MM.1S (cell line): ENCODE results near the gene SMURF1.

ENCODE experiments used
- EZH2 ChIP-seq: fragments of 300-600 bp; sonication (generic); optimal IDR thresholded peaks from 2 replicates; pipeline ENCODE3; 2017; ENCODE audit warnings: low read depth, mild to moderate bottlenecking, antibody characterized with exemption, low read length, mixed read lengths
- EZH2phosphoT487 ChIP-seq: fragments of 300-600 bp; sonication (generic); IDR thresholded peaks from 2 replicates; pipeline ENCODE4 v1.6.1; 2018; ENCODE audit warnings: antibody characterized with exemption, low read length
- TF ChIP-seq, protein P1 (sequence below): fragments of 300-600 bp; sonication (generic); IDR thresholded peaks from 2 replicates; pipeline ENCODE4 v1.5.1; 2016; ENCODE audit warnings: antibody characterized with exemption, low read length, mixed read lengths

GRCh38 chr7:99008181-99008631 lies 135.7 kb downstream of the SMURF1 start:
- TF ChIP-seq, protein P1, sequence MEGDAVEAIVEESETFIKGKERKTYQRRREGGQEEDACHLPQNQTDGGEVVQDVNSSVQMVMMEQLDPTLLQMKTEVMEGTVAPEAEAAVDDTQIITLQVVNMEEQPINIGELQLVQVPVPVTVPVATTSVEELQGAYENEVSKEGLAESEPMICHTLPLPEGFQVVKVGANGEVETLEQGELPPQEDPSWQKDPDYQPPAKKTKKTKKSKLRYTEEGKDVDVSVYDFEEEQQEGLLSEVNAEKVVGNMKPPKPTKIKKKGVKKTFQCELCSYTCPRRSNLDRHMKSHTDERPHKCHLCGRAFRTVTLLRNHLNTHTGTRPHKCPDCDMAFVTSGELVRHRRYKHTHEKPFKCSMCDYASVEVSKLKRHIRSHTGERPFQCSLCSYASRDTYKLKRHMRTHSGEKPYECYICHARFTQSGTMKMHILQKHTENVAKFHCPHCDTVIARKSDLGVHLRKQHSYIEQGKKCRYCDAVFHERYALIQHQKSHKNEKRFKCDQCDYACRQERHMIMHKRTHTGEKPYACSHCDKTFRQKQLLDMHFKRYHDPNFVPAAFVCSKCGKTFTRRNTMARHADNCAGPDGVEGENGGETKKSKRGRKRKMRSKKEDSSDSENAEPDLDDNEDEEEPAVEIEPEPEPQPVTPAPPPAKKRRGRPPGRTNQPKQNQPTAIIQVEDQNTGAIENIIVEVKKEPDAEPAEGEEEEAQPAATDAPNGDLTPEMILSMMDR: no peak
- TF ChIP-seq EZH2phosphoT487 (no peak), EZH2 (no peak)
